WTC11 (cell line): ENCODE data around the gene ZFPM1. TPM values are rescaled to one million over a fixed set of nuclear protein-coding genes. Genes with fewer than 3 reads are reported as not detected.

ENCODE experiments used
- ATAC-seq: fragments of 200-7000 bp; cut with Tn5 transposase; 2 replicates; pipeline ENCODE4 v1.10.0; 2021; ENCODE audit warnings: mild to moderate bottlenecking, moderate library complexity
- CTCF ChIA-PET: fragments of 300-600 bp; sonication (Branson Sonifier 250); formaldehyde crosslinking; loops from one replicate; lab custom pipeline; 2021; ENCODE audit warnings: antibody characterized with exemption; lab: Charles Lee
- POLR2A ChIA-PET: fragments of 350-600 bp; sonication (Branson Sonifier 250); formaldehyde crosslinking; loops from one replicate; lab custom pipeline; 2021; ENCODE audit warnings: antibody characterized with exemption; lab: Charles Lee
- DNase-seq: peaks from one replicate; pipeline ENCODE4 v3.0.0; 2021; ENCODE audit warnings: low spot score
- H3K27ac Mint-ChIP-seq: 2 replicates; pipeline ENCODE4 v1.8.0; 2021; ENCODE audit warnings: mixed read lengths
- H3K27me3 Mint-ChIP-seq: 2 replicates; pipeline ENCODE4 v1.8.0; 2021; ENCODE audit warnings: low read depth, mild to moderate bottlenecking, moderate library complexity, mixed read lengths
- H3K36me3 Mint-ChIP-seq: 2 replicates; pipeline ENCODE4 v1.8.0; 2021; ENCODE audit warnings: mixed read lengths
- H3K4me1 Mint-ChIP-seq: 2 replicates; pipeline ENCODE4 v1.8.0; 2022; ENCODE audit warnings: mixed read lengths
- H3K4me3 Mint-ChIP-seq: 2 replicates; pipeline ENCODE4 v1.8.0; 2021; ENCODE audit warnings: mild to moderate bottlenecking, moderate library complexity, mixed read lengths
- H3K9me3 Mint-ChIP-seq: 2 replicates; pipeline ENCODE4 v1.8.0; 2021; ENCODE audit warnings: mixed read lengths
- ELF4 ChIP-seq: sonication (generic); formaldehyde crosslinking; IDR thresholded peaks from 2 replicates; pipeline ENCODE4 v1.8.1; 2022; ENCODE audit warnings: low read depth, mild to moderate bottlenecking, moderate library complexity, missing genetic modification reagents
- GRHL2 ChIP-seq: fragments of 250-450 bp; sonication (Bioruptor Pico); IDR thresholded peaks from 2 replicates; pipeline ENCODE4 v1.8.0; 2022; ENCODE audit warnings: mild to moderate bottlenecking, moderate library complexity; ENCODE audit not compliant: insufficient replicate concordance, severe bottlenecking
- NR3C1 ChIP-seq: sonication (generic); formaldehyde crosslinking; conservative IDR thresholded peaks from 2 replicates; pipeline ENCODE4 v1.8.1; 2023; ENCODE audit warnings: low read depth, mild to moderate bottlenecking, missing genetic modification reagents
- ZNF121 ChIP-seq: sonication (generic); formaldehyde crosslinking; IDR thresholded peaks from 2 replicates; pipeline ENCODE4 v1.8.0; 2023; ENCODE audit warnings: missing genetic modification reagents
- ZNF219 ChIP-seq: sonication (generic); formaldehyde crosslinking; IDR thresholded peaks from 2 replicates; pipeline ENCODE4 v1.8.0; 2023; ENCODE audit warnings: missing genetic modification reagents, mild to moderate bottlenecking, borderline replicate concordance
- ZNF396 ChIP-seq: fragments of 250-450 bp; sonication (Bioruptor Pico); IDR thresholded peaks from 2 replicates; pipeline ENCODE4 v1.8.0; 2021; ENCODE audit warnings: mild to moderate bottlenecking, moderate library complexity, borderline replicate concordance
- total RNA-seq: library from RNA; stranded (reverse); gene quantifications from 3 replicates; pipeline ENCODE4 v1.2.3, GENCODE V29; 2021
- TF ChIP-seq, protein P1 (sequence below): fragments of 250-450 bp; sonication (Bioruptor Pico); IDR thresholded peaks from 2 replicates; pipeline ENCODE4 v2.1.2; 2022; ENCODE audit warnings: mild to moderate bottlenecking, moderate library complexity
- TF ChIP-seq, protein P2 (sequence below): sonication (generic); formaldehyde crosslinking; IDR thresholded peaks from 2 replicates; pipeline ENCODE4 v1.8.1; 2022; ENCODE audit warnings: low read depth, mild to moderate bottlenecking, moderate library complexity, missing genetic modification reagents, borderline replicate concordance
- TF ChIP-seq, protein P3 (sequence below): sonication (generic); formaldehyde crosslinking; IDR thresholded peaks from 2 replicates; pipeline ENCODE4 v1.8.1; 2022; ENCODE audit warnings: low read depth, missing genetic modification reagents, borderline replicate concordance
- TF ChIP-seq, protein P4 (sequence below): sonication (generic); formaldehyde crosslinking; IDR thresholded peaks from 2 replicates; pipeline ENCODE4 v1.8.0; 2023; ENCODE audit warnings: missing genetic modification reagents, mild to moderate bottlenecking, borderline replicate concordance
- TF ChIP-seq, protein P5 (sequence below): fragments of 250-450 bp; sonication (Bioruptor Pico); conservative IDR thresholded peaks from 2 replicates; pipeline ENCODE4 v1.9.0; 2021; ENCODE audit warnings: mild to moderate bottlenecking
- TF ChIP-seq, protein P6 (sequence below): fragments of 250-450 bp; sonication (Bioruptor Pico); IDR thresholded peaks from 2 replicates; pipeline ENCODE4 v1.9.0; 2021; ENCODE audit warnings: moderate library complexity, mild to moderate bottlenecking, inconsistent platforms, borderline replicate concordance
- TF ChIP-seq, protein P7 (sequence below): sonication (generic); formaldehyde crosslinking; IDR thresholded peaks from 2 replicates; pipeline ENCODE4 v1.8.1; 2023; ENCODE audit warnings: mild to moderate bottlenecking, missing genetic modification reagents, borderline replicate concordance
- TF ChIP-seq, protein P8 (sequence below): sonication (generic); formaldehyde crosslinking; IDR thresholded peaks from 2 replicates; pipeline ENCODE4 v1.8.1; 2023; ENCODE audit warnings: mild to moderate bottlenecking, moderate library complexity, missing genetic modification reagents
- TF ChIP-seq, protein P9 (sequence below): sonication (generic); formaldehyde crosslinking; conservative IDR thresholded peaks from 2 replicates; pipeline ENCODE4 v1.8.1; 2023; ENCODE audit warnings: mild to moderate bottlenecking, low read depth, missing genetic modification reagents, moderate library complexity

Gene ZFPM1
- total RNA-seq, 1 experiment from 2014 or later = 9.3 TPM

DNA sequence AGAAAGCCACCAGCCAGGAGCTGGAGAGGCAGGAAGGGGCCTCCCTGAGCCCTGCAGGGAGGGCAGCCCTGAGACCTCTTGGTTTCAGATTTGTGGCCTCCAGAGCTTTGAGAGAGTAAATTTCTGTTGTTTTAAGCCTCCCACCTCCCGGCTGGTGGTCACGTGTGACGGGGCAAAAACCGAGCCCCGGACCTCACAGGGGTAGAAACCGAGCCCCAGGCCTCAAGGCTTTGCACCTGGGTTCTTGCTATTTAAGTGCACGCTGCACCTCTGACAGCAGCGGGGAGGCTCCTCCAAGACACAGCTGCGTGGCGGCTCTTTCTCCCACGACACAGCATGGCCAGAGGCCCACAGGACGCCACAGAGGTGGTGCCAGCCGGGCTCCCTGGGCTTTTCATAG, 99.7 kb downstream of the ZFPM1 start:
- Mint-ChIP-seq H3K9me3 (peaks cover 5% of the 10 kb centered on the region), H3K27ac (no peak overlapping the region)
- TF ChIP-seq, protein P1, sequence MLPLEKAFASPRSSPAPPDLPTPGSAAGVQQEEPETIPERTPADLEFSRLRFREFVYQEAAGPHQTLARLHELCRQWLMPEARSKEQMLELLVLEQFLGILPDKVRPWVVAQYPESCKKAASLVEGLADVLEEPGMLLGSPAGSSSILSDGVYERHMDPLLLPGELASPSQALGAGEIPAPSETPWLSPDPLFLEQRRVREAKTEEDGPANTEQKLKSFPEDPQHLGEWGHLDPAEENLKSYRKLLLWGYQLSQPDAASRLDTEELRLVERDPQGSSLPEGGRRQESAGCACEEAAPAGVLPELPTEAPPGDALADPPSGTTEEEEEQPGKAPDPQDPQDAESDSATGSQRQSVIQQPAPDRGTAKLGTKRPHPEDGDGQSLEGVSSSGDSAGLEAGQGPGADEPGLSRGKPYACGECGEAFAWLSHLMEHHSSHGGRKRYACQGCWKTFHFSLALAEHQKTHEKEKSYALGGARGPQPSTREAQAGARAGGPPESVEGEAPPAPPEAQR = no peak
- TF ChIP-seq GRHL2 (CRISPR knock-in tag) (no peak), ZNF121 (CRISPR knock-in tag) (no peak), ZNF396 (no peak), ZNF219 (CRISPR knock-in tag) (no peak), ELF4 (CRISPR knock-in tag) (no peak), NR3C1 (no peak)
- TF ChIP-seq, protein P2, sequence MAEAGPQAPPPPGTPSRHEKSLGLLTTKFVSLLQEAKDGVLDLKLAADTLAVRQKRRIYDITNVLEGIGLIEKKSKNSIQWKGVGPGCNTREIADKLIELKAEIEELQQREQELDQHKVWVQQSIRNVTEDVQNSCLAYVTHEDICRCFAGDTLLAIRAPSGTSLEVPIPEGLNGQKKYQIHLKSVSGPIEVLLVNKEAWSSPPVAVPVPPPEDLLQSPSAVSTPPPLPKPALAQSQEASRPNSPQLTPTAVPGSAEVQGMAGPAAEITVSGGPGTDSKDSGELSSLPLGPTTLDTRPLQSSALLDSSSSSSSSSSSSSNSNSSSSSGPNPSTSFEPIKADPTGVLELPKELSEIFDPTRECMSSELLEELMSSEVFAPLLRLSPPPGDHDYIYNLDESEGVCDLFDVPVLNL (CRISPR knock-in tag) = no peak
- TF ChIP-seq, protein P3, sequence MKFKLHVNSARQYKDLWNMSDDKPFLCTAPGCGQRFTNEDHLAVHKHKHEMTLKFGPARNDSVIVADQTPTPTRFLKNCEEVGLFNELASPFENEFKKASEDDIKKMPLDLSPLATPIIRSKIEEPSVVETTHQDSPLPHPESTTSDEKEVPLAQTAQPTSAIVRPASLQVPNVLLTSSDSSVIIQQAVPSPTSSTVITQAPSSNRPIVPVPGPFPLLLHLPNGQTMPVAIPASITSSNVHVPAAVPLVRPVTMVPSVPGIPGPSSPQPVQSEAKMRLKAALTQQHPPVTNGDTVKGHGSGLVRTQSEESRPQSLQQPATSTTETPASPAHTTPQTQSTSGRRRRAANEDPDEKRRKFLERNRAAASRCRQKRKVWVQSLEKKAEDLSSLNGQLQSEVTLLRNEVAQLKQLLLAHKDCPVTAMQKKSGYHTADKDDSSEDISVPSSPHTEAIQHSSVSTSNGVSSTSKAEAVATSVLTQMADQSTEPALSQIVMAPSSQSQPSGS (CRISPR knock-in tag) = no peak
- TF ChIP-seq, protein P4, sequence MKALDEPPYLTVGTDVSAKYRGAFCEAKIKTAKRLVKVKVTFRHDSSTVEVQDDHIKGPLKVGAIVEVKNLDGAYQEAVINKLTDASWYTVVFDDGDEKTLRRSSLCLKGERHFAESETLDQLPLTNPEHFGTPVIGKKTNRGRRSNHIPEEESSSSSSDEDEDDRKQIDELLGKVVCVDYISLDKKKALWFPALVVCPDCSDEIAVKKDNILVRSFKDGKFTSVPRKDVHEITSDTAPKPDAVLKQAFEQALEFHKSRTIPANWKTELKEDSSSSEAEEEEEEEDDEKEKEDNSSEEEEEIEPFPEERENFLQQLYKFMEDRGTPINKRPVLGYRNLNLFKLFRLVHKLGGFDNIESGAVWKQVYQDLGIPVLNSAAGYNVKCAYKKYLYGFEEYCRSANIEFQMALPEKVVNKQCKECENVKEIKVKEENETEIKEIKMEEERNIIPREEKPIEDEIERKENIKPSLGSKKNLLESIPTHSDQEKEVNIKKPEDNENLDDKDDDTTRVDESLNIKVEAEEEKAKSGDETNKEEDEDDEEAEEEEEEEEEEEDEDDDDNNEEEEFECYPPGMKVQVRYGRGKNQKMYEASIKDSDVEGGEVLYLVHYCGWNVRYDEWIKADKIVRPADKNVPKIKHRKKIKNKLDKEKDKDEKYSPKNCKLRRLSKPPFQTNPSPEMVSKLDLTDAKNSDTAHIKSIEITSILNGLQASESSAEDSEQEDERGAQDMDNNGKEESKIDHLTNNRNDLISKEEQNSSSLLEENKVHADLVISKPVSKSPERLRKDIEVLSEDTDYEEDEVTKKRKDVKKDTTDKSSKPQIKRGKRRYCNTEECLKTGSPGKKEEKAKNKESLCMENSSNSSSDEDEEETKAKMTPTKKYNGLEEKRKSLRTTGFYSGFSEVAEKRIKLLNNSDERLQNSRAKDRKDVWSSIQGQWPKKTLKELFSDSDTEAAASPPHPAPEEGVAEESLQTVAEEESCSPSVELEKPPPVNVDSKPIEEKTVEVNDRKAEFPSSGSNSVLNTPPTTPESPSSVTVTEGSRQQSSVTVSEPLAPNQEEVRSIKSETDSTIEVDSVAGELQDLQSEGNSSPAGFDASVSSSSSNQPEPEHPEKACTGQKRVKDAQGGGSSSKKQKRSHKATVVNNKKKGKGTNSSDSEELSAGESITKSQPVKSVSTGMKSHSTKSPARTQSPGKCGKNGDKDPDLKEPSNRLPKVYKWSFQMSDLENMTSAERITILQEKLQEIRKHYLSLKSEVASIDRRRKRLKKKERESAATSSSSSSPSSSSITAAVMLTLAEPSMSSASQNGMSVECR (CRISPR knock-in tag) = no peak
- TF ChIP-seq, protein P5, sequence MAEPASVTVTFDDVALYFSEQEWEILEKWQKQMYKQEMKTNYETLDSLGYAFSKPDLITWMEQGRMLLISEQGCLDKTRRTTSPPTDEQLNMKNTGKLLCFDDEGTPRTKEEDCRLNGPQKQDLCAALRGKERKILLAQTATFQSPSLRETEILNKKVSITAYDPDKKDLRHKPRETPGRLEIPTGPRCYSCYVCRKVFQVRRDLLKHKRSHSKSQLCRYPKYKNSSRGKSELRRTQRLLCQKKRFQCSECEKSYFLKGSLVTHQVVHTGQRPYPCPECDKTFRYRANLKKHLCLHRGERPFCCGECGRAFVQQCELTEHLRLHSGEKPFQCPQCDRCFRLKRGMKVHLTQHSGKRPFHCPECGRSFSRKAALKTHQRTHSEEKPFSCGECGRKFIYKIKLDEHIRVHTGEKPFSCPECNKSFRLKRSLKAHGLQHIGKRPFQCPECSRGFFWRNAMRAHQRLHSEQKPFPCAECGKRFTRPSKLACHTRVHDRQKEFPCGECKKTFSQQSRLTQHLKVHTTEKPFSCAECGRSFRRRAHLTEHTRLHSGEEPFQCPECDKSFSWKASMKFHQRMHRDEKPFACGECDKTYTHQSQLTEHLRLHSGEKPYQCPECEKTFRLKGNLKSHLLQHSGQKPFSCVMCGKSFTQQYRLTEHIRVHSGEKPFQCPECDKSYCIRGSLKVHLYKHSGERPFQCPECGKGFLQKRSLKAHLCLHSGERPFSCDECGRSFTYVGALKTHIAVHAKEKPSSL = no peak
- TF ChIP-seq, protein P6, sequence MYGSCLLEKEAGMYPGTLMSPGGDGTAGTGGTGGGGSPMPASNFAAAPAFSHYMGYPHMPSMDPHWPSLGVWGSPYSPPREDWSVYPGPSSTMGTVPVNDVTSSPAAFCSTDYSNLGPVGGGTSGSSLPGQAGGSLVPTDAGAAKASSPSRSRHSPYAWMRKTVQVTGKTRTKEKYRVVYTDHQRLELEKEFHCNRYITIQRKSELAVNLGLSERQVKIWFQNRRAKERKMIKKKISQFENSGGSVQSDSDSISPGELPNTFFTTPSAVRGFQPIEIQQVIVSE (CRISPR knock-in tag) = no peak
- TF ChIP-seq, protein P7, sequence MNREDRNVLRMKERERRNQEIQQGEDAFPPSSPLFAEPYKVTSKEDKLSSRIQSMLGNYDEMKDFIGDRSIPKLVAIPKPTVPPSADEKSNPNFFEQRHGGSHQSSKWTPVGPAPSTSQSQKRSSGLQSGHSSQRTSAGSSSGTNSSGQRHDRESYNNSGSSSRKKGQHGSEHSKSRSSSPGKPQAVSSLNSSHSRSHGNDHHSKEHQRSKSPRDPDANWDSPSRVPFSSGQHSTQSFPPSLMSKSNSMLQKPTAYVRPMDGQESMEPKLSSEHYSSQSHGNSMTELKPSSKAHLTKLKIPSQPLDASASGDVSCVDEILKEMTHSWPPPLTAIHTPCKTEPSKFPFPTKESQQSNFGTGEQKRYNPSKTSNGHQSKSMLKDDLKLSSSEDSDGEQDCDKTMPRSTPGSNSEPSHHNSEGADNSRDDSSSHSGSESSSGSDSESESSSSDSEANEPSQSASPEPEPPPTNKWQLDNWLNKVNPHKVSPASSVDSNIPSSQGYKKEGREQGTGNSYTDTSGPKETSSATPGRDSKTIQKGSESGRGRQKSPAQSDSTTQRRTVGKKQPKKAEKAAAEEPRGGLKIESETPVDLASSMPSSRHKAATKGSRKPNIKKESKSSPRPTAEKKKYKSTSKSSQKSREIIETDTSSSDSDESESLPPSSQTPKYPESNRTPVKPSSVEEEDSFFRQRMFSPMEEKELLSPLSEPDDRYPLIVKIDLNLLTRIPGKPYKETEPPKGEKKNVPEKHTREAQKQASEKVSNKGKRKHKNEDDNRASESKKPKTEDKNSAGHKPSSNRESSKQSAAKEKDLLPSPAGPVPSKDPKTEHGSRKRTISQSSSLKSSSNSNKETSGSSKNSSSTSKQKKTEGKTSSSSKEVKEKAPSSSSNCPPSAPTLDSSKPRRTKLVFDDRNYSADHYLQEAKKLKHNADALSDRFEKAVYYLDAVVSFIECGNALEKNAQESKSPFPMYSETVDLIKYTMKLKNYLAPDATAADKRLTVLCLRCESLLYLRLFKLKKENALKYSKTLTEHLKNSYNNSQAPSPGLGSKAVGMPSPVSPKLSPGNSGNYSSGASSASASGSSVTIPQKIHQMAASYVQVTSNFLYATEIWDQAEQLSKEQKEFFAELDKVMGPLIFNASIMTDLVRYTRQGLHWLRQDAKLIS = no peak
- TF ChIP-seq, protein P8, sequence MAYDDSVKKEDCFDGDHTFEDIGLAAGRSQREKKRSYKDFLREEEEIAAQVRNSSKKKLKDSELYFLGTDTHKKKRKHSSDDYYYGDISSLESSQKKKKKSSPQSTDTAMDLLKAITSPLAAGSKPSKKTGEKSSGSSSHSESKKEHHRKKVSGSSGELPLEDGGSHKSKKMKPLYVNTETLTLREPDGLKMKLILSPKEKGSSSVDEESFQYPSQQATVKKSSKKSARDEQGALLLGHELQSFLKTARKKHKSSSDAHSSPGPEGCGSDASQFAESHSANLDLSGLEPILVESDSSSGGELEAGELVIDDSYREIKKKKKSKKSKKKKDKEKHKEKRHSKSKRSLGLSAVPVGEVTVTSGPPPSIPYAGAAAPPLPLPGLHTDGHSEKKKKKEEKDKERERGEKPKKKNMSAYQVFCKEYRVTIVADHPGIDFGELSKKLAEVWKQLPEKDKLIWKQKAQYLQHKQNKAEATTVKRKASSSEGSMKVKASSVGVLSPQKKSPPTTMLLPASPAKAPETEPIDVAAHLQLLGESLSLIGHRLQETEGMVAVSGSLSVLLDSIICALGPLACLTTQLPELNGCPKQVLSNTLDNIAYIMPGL (CRISPR knock-in tag) = no peak
- TF ChIP-seq, protein P9, sequence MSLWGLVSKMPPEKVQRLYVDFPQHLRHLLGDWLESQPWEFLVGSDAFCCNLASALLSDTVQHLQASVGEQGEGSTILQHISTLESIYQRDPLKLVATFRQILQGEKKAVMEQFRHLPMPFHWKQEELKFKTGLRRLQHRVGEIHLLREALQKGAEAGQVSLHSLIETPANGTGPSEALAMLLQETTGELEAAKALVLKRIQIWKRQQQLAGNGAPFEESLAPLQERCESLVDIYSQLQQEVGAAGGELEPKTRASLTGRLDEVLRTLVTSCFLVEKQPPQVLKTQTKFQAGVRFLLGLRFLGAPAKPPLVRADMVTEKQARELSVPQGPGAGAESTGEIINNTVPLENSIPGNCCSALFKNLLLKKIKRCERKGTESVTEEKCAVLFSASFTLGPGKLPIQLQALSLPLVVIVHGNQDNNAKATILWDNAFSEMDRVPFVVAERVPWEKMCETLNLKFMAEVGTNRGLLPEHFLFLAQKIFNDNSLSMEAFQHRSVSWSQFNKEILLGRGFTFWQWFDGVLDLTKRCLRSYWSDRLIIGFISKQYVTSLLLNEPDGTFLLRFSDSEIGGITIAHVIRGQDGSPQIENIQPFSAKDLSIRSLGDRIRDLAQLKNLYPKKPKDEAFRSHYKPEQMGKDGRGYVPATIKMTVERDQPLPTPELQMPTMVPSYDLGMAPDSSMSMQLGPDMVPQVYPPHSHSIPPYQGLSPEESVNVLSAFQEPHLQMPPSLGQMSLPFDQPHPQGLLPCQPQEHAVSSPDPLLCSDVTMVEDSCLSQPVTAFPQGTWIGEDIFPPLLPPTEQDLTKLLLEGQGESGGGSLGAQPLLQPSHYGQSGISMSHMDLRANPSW (CRISPR knock-in tag) = no peak

More for the DNA sequence above, 99.7 kb downstream of the ZFPM1 start:
- ChIA-PET POLR2A (no interaction called here), CTCF (interaction anchor here (0.8 kb wide), 1 partner anchor 11 kb away, joined by 3 read pairs; no protein-coding TSS in a partner anchor)
- Mint-ChIP-seq H3K27me3 (peaks cover 34% of the 10 kb centered on the region), H3K4me1 (peaks cover 3% of the 10 kb centered on the region; the same call in 1 of the 2 replicates), H3K36me3 (no peaks in the 10 kb centered on the region), H3K4me3 (no peak overlapping the region)
- ATAC-seq (no peak), DNase-seq (no peak)
